Posterior cingulate gyrus (tissue), 11 donors: Measurements from ENCODE around the gene IL17B.

Experiments
- DNase-seq, 10 donors: peaks; one replicate each; pipeline versions ENCODE4 v3.0.0 to v3.0.0-alpha.2; 2020 to 2021; ENCODE audit warnings: mixed read lengths in 3 of 10
- intact Hi-C: fragments of 100-400 bp; cut with DNase I; formaldehyde crosslinking; loops from one replicate; pipeline ENCODE4 v1.15.1; 2023

Gene IL17B

GRCh38 chr5:149333711-149334443 lies 45.2 kb downstream of the IL17B start:
- DNase-seq, result no peak
- intact Hi-C loops, result no loop called here

GRCh38 chr5:149328177-149328576 lies 50.9 kb downstream of the IL17B start:
- intact Hi-C loops, result no loop called here
- DNase-seq, result no peak

- no peak for DNase-seq
- intact Hi-C loops, result no loop called here
These were observed 52.5 kb downstream of the IL17B start for GRCh38 chr5:149326611-149327010.

GRCh38 chr5:149325894-149326293 lies 53.2 kb downstream of the IL17B start:
- no peak for DNase-seq
- intact Hi-C loops, result no loop called here

GRCh38 chr5:149325166-149325735 lies 53.8 kb downstream of the IL17B start:
- intact Hi-C loops, result no loop called here
- DNase-seq, result no peak

GRCh38 chr5:149324641-149325040 lies 54.5 kb downstream of the IL17B start:
- DNase-seq, result no peak
- intact Hi-C loops, result no loop called here
